ENCODE results near the gene GAS2.
A peak's percentile ranks its signal among the peaks of the same experiment; 100 is the strongest.

GAS2 gene

GRCh38 chr11:22674470-22675439 is 8.3 kb downstream of the GAS2 start:
- DNase-seq, result no peak

- peak; percentile 53 for DNase-seq
These were observed 10.9 kb downstream of the GAS2 start for GRCh38 chr11:22677153-22677903.

- no peak for DNase-seq
These were observed 14.2 kb downstream of the GAS2 start for GRCh38 chr11:22680628-22681027.

GRCh38 chr11:22681281-22681812 is 14.9 kb downstream of the GAS2 start:
- DNase-seq, result no peak

- no peak for DNase-seq
These were observed 17.7 kb downstream of the GAS2 start for GRCh38 chr11:22684082-22684481.

GRCh38 chr11:22685111-22685510 is 18.7 kb downstream of the GAS2 start:
- DNase-seq, result no peak

GRCh38 chr11:22688914-22689313 is 22.5 kb downstream of the GAS2 start:
- no peak for DNase-seq

- no peak for DNase-seq
These were observed 23.8 kb downstream of the GAS2 start for GRCh38 chr11:22690257-22690656.

GRCh38 chr11:22690871-22691270 is 24.5 kb downstream of the GAS2 start:
- no peak for DNase-seq

- DNase-seq, result no peak
These were observed 33.0 kb downstream of the GAS2 start for GRCh38 chr11:22699388-22699787.

- DNase-seq, result no peak
These were observed 35.6 kb downstream of the GAS2 start for GRCh38 chr11:22702031-22702430.

GRCh38 chr11:22703040-22703439 is 36.6 kb downstream of the GAS2 start:
- DNase-seq, result peak; percentile 43

- no peak for DNase-seq
These were observed 37.2 kb downstream of the GAS2 start for GRCh38 chr11:22703591-22703990.

GRCh38 chr11:22707119-22707899 is 40.9 kb downstream of the GAS2 start:
- no peak for DNase-seq

- DNase-seq, result no peak
These were observed 44.8 kb downstream of the GAS2 start for GRCh38 chr11:22711071-22711770.

GRCh38 chr11:22711880-22712279 is 45.5 kb downstream of the GAS2 start:
- no peak for DNase-seq

GRCh38 chr11:22713336-22713735 is 46.9 kb downstream of the GAS2 start:
- no peak for DNase-seq

GRCh38 chr11:22715971-22716370 is 49.6 kb downstream of the GAS2 start:
- DNase-seq, result no peak

GRCh38 chr11:22720457-22720856 is 54.0 kb downstream of the GAS2 start:
- no peak for DNase-seq

GRCh38 chr11:22723274-22723673 is 56.9 kb downstream of the GAS2 start:
- DNase-seq, result no peak

GRCh38 chr11:22725079-22725478 is 58.7 kb downstream of the GAS2 start:
- DNase-seq, result no peak
